GM18873 (cell line): Measurements from ENCODE around the gene CDA.

Experiments used
- ATAC-seq: cut with Tn5 transposase; IDR thresholded peaks from one replicate; pipeline ENCODE4 v1.9.1; 2021; ENCODE audit warnings: mild to moderate bottlenecking, moderate library complexity, moderate number of reproducible peaks; ENCODE audit not compliant: unreplicated experiment, low FRiP score

The CDA gene

GRCh38 chr1:20588634-20589225, at the start of gene CDA:
Gene CDA (plus strand): TSS chr1:20589097. CDS start chr1:20589130, 33 bp downstream.
- ATAC-seq: no peak

- ATAC-seq: no peak
Measured at GRCh38 chr1:20540281-20540680, 48.6 kb upstream of the CDA start.

- ATAC-seq: no peak
Measured at GRCh38 chr1:20546637-20547036, 42.3 kb upstream of the CDA start.

- ATAC-seq: no peak
Measured at GRCh38 chr1:20551161-20551560, 37.7 kb upstream of the CDA start.

- no peak for ATAC-seq
Measured at GRCh38 chr1:20551945-20552727, 36.8 kb upstream of the CDA start, which contains the start of gene FAM43B. Gene FAM43B (plus strand): TSS chr1:20552573. CDS start chr1:20552974, 401 bp downstream.

- no peak for ATAC-seq
Measured at GRCh38 chr1:20552728-20553445, 36.0 kb upstream of the CDA start.

- no peak for ATAC-seq
Measured at GRCh38 chr1:20555025-20555757, 33.7 kb upstream of the CDA start.

GRCh38 chr1:20555758-20556120, 33.2 kb upstream of the CDA start:
- ATAC-seq: no peak

- no peak for ATAC-seq
Measured at GRCh38 chr1:20558191-20558590, 30.7 kb upstream of the CDA start.

GRCh38 chr1:20560966-20561365, 27.9 kb upstream of the CDA start:
- ATAC-seq: no peak

- ATAC-seq: no peak
Measured at GRCh38 chr1:20565234-20565633, 23.7 kb upstream of the CDA start.

- no peak for ATAC-seq
Measured at GRCh38 chr1:20569523-20570098, 19.3 kb upstream of the CDA start.

- ATAC-seq: no peak
Measured at GRCh38 chr1:20571427-20571826, 17.5 kb upstream of the CDA start.

- ATAC-seq: no peak
Measured at GRCh38 chr1:20573987-20574386, 14.9 kb upstream of the CDA start.

GRCh38 chr1:20574686-20575540, 14.0 kb upstream of the CDA start:
- ATAC-seq: no peak

- no peak for ATAC-seq
Measured at GRCh38 chr1:20575541-20576336, 13.2 kb upstream of the CDA start.

GRCh38 chr1:20578062-20578461, 10.8 kb upstream of the CDA start:
- ATAC-seq: no peak

- ATAC-seq: no peak
Measured at GRCh38 chr1:20578721-20579395, 10.0 kb upstream of the CDA start.
